Stimulated activated CD4-positive, alpha-beta T cell treated with anti-CD3 and anti-CD28 coated beads, Interleukin-15, amount 100 ng/mL, for 48 hours (primary cell): ENCODE results near the gene NT5DC2.

ENCODE experiments used
- DNase-seq, 2 donors: peaks; one replicate each; pipeline ENCODE4 v3.0.0-alpha.2; 2020; ENCODE audit warnings: low read depth in 2 of 2

The NT5DC2 gene

DNA sequence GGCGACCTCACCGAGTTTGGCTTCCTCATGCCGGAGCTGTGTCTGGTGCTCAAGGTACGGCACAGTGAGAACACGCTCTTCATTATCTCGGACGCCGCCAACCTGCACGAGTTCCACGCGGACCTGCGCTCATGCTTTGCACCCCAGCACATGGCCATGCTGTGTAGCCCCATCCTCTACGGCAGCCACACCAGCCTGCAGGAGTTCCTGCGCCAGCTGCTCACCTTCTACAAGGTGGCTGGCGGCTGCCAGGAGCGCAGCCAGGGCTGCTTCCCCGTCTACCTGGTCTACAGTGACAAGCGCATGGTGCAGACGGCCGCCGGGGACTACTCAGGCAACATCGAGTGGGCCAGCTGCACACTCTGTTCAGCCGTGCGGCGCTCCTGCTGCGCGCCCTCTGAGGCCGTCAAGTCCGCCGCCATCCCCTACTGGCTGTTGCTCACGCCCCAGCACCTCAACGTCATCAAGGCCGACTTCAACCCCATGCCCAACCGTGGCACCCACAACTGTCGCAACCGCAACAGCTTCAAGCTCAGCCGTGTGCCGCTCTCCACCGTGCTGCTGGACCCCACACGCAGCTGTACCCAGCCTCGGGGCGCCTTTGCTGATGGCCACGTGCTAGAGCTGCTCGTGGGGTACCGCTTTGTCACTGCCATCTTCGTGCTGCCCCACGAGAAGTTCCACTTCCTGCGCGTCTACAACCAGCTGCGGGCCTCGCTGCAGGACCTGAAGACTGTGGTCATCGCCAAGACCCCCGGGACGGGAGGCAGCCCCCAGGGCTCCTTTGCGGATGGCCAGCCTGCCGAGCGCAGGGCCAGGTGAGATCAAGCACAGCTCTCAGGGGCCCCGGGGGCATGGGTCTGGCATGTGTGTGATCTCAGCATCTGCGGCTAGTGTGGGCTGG, 45.6 kb downstream of the NT5DC2 start:
- DNase-seq = no peak

DNA sequence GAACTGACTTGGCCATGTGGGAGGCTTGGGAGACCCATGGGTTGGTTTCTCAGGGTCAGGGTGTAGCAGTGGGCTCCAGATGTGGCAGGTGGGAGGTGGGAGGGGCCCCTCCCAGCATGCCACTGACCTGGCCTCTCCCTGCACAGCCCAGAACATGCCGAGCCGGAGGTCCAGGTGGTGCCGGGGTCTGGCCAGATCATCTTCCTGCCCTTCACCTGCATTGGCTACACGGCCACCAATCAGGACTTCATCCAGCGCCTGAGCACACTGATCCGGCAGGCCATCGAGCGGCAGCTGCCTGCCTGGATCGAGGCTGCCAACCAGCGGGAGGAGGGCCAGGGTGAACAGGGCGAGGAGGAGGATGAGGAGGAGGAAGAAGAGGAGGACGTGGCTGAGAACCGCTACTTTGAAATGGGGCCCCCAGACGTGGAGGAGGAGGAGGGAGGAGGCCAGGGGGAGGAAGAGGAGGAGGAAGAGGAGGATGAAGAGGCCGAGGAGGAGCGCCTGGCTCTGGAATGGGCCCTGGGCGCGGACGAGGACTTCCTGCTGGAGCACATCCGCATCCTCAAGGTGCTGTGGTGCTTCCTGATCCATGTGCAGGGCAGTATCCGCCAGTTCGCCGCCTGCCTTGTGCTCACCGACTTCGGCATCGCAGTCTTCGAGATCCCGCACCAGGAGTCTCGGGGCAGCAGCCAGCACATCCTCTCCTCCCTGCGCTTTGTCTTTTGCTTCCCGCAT, 46.4 kb downstream of the NT5DC2 start:
- no peak for DNase-seq

DNA sequence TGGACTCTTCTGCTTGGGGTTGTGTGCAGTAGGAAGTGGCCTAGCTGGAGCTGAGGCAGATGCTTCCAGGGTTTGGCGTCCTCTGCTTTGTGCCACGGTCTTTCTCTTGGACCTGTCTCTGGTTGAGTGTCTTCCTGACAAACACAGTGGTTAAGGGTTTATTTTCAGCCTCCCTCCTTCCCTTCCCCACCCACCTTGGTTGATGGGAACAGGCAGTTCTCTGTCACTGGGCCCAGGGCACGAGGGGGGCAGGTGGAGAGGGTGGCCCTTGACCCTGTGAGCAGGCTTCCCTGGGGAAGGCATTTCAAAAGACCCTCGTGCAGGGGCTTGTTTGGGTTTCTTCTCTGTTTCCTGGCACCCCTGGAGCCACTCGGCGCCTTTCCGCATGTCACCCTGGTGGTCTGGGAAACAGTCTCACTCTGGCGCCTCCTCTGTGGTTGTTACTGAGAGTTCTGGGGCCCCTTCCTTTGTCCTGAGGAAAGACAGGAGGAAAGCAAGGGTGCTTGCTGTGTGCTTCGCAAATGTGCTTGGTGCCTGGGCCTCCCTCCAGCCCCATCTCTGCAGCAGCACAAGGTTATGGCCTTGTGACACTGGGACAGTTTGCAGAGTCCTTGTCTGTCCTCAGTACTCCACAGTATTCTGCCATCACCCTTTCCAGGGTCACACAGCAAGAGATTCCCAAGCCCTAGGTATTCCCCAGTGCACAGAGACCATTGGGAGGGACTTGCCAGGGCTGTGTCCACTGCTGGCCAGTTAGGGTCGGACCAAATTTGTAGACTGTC, 48.8 kb downstream of the NT5DC2 start:
- DNase-seq = no peak

DNA sequence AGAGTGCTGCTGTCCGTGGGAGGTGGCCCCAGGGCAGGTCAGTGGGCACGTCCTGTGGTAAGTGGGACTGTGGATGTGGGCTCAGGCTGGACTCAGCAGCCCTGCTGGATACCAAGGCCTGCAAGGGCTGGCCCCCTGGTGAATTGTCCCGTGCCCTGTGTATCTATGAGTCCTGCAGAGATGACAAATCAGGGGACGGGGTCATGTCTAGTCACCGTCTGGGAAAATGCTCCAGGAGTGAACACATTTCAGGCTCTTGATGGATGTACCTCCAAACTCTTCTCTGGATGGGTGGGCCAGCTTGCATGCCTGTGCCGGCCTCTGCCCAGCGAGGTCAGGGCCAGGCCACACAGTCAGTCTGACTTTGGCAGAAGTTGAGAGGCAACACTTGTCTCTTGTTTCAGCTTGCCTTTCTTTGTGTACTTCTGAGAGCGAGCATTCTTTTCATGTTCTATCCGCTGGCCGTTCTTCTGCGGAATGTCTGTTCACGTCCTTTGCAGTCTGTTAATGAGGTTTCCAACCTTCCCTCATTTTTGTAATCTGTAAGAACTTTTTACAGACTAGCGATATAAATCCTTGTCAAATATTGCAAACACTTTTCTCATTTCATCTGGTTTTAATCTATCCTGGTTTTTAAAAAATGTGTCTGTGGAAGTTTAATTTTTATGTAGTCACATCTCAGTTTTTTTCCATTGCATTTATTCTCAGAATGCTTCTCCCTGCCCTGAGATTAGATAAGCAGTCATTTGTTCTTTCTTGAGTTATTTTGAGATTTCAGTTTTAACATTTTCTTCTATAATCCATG, 49.9 kb downstream of the NT5DC2 start:
- DNase-seq = no peak

DNA sequence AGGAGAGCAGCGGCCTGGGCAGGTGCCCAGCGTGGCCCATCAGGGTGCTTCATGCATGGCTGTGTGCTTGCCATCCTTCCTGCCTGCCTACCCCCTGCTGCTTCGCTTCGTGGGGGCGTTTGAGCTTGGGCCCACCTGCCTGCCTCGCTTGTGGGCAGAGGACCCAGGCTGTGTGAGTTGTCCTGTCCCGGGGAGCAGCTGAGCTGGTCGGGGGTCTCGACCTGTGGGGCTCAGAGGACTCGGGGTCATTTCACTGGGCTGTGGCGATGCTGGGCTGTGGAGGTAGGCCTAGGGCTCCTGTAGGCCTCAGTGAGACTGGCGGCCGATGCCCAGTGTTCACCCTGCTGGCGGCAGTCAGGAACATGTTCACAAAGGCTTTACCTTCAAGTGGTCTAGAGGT, 50.6 kb downstream of the NT5DC2 start:
- DNase-seq = no peak

DNA sequence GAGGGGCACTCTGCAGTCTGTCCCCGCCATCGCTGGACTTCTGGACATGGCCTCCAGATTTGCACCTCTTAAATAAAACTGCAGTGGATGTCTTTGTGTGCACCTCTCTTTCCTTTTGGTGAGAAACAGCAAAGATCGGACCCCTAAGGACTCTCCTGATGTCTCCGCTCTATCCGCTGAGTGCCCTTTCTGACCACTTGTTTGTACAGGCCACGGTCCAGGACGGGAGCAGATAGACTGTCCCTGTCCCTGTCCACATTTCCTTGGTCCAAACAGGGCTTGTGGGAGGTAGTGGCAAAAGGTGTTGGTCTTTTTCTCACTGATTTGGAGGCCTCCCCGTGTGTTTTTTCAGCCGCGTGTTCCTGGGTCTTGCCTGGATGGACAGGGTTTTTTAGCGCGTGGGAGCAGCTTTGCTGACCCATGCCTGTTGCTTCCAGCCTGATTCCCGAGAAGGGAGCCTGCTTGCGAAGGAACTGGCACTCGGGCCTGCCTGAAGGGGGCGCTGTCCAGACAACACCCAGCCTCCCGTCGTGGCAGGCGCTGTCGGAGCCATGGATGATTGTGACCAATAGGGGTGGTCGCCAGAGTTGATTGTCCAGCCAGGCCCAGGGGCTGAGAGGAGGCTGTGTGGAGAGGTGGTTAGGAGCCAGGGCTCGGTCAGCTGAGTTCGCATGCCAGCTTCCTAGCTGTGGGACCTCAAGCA, 51.7 kb downstream of the NT5DC2 start:
- no peak for DNase-seq

DNA sequence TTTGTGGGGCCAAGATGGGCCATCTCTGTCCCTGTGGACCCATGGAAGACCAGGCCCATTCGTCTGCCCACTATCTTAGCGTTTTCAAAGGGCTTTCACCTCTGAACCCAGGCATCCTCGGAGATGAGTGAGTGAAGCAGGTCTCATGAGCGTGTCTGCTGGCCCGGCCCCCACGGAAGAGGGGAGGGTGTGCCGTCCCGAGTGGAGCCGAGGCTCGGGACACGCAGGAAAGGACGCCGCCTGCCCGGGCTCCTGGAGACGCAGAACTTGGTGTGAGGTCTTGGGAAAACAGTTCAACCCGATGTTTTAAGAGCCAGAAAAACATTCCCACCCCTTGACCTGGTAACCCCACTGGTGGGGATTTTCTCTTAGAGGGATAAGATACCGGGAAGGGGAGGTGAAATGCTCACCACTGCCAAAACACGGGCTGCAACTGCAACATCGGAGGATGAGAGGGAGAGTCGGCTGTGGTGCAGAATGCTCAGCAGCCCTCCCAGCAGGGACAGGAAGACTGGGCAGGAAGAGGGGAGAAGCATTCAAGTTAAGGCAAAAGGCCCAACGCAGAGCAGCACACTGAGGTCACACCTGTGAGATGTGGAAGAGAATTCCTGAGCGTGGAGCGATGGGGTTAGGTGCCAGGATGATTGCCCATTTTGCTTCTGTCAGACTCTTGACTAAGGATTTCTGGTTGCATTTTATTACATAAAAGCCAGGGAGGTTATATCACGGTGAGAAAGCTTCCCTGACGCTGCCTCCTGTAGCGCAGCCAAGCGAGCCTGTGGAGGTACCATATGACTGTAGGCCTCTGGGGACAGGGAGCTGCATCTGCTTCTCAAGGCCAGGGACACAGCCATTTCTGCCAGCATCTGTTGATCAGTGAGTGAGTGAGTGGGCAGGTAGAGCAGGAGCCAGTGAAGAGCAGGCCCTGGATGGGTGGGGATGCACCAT, 52.6 kb downstream of the NT5DC2 start:
- DNase-seq = no peak

DNA sequence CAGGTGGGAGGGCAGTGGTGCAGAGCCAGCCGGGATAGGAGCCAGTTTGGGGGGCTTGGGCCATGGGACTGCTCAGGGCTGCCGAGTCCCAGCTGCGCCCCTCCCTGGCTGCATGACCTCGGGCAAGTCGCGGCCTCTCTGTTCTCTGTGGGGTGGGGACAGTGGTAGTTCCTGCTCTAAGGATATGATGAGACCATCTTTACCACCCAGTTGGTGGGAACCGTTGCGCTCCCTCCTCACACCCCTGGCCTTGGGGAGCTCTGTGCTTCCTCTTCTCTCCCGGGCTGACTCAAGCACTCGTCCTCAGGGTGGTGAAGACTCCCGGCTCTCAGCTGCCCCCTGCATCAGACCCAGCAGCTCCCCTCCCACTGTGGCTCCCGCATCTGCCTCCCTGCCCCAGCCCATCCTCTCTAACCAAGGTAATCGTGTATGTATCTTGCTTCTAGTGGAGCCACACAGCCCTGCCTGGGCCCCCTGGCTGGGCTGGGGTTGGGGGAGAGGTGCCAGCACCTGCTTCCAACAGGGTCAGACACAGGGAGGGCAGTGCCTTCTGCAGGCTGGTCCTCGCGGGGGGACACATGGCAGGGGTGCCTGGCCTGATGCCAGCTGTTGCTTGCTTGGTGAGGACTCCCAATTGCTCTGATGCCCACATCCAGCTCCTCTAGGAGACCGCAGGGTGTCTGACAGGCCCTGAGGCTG, 53.6 kb downstream of the NT5DC2 start:
- no peak for DNase-seq

DNA sequence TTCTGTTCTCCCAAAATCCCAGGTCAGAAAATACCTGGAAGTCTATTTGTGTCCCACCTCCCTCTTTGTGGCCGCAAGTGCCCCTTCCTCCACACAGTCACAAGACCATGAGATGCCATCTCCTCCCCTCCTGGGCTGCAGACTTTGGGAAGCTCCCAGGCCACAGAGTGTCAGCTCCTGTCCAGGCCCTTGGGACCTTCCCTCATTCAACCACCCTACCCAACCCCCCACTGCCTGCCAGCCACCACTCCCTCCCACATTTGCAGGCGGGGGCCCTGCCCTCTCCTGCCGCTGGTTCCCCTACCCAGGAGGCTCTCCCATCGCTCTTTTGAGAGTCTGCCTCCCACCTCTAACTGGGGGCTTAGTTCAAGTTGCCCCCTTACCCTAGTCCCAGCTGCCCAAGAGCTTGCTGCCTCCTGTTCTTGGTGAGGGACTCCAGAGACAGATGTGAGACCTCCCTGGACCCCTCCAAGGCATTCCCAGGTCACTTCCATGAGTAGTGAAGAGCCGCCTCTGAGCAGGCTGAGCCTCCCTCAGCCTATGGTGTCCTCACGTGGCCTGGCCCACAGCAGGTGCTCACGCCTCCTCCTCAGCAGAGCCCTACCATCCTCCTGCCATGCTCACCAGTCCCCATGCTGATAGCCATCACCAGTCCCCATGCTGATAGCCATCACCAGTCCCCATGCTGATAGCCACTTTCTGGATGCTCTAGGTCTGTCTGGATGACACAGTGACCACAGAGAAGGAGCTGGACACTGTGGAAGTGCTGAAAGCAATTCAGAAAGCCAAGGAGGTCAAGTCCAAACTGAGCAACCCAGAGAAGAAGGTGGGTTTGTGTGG, 54.4 kb downstream of the NT5DC2 start:
- DNase-seq = no peak

DNA sequence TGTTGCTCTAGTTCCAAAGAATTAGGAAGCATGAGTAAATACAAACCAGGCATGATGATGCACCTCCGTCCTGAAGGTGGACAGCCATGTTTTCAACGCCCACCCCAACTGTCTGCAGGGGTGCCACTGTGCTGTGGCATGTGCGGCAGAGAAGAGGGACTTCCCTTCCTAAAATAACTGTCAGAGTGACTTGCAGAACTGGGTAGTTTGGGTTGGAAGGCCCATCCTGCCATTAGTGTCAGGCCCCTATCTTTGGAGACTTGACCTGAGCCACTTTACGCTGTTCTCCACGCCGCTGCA, 55.9 kb downstream of the NT5DC2 start:
- no peak for DNase-seq

DNA sequence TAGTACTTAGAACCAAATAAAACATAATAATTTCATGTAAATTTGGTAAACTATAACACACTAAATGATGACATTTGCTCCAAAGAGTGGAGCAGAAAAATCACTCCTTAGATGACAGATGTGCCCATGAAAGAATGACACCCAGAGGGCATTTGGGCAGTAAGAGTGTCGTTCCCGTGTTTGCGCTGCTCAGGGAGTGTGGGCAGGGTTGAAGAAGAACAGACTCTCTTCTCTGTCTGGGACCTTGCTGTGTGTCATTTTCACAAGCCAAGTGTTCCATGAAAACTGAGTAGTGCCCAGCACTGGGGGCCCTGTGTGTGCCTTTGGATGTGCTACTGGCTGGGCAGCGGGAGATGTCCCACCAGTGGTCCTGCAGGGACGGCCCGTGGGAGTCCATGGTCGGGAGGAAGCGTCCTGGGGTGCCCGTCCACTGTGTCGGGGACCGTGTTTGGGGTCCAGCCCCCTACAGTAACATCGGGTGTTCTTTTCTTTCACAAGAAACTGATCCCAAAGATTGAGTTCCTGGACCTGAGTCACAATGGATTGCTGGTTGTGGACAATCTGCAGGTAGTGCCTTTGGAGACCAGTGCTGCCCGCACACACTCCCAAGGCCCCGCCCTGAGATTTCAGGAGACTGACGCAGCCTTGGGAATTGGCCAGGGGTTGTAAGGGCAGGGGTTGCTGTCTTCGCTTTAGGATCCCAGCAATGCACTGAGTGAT, 56.4 kb downstream of the NT5DC2 start:
- DNase-seq = no peak
